Endothelial cell of umbilical vein (primary cell): Measurements from ENCODE around the gene AZU1. TPM values are rescaled to one million over a fixed set of nuclear protein-coding genes. Genes with fewer than 3 reads are reported as not detected.
A peak's percentile ranks its signal among the peaks of the same experiment; 100 is the strongest.

Experiments used
- BruUV-seq: library from RNA; stranded (reverse); fragments of 400-500 nt; replicated peaks from 2 replicates; lab custom pipeline; 2021; lab: Mats Ljungman, UMichigan
- CTCF ChIA-PET: fragments of 300-600, 350-600 bp; sonication (Branson Sonifier 250); formaldehyde crosslinking; loops from one replicate; lab custom pipeline; 2021; ENCODE audit warnings: antibody characterized with exemption, inconsistent platforms; lab: Charles Lee
- POLR2A ChIA-PET: fragments of 300-600, 350-600 bp; sonication (Branson Sonifier 250); formaldehyde crosslinking; loops from one replicate; lab custom pipeline; 2021; ENCODE audit warnings: antibody characterized with exemption, inconsistent platforms; lab: Charles Lee
- DNase-seq: peaks from one replicate; pipeline ENCODE4 v3.0.0-alpha.2; 2011; ENCODE audit warnings: low read depth, low spot score
- FAIRE-seq: peaks from 2 replicates; lab custom pipeline; 2011; peaks lifted over from hg19 to GRCh38; lab: Jason Lieb, UNC
- H2AFZ ChIP-seq: 2 replicates; pipeline ENCODE4 v1.6.0; 2012; ENCODE audit warnings: low read depth, low read length, control low read depth, inconsistent platforms
- H3K27ac ChIP-seq: 2 replicates; pipeline ENCODE4 v1.5.1; 2011; ENCODE audit warnings: low read depth, mild to moderate bottlenecking, control low read depth, low read length, moderate library complexity; ENCODE audit not compliant: insufficient read depth
- H3K27me3 ChIP-seq, 2 experiments: 2 replicates each; pipeline versions ENCODE4 v1.6.0 to v1.6.1; 2011; ENCODE audit warnings: low read length in 2 of 2, mixed read lengths in 1 of 2; ENCODE audit not compliant: control insufficient read depth in 2 of 2, insufficient read depth in 2 of 2
- H3K36me3 ChIP-seq, 2 experiments: 2 replicates in 1 of 2; 3 replicates in 1 of 2; pipeline ENCODE4 v1.5.1; 2011; ENCODE audit warnings: low read length in 2 of 2, mild to moderate bottlenecking in 1 of 2, moderate library complexity in 1 of 2; ENCODE audit not compliant: control insufficient read depth in 2 of 2, insufficient read depth in 2 of 2; ENCODE audit errors: extremely low read depth in 1 of 2
- H3K4me1 ChIP-seq: 3 replicates; pipeline ENCODE4 v1.5.1; 2011; ENCODE audit warnings: mild to moderate bottlenecking, low read length; ENCODE audit not compliant: control insufficient read depth, insufficient read depth; ENCODE audit errors: extremely low read depth
- H3K4me2 ChIP-seq: 2 replicates; pipeline ENCODE4 v1.6.1; 2011; ENCODE audit warnings: low read length, control low read depth, mixed read lengths; ENCODE audit not compliant: insufficient read depth
- H3K4me3 ChIP-seq, 3 experiments: fragments of 200-600 bp in 1 of 3; sonication (generic), shearing (Covaris generic) in 1 of 3; replicated peaks in 1 of 3; 2 replicates each; pipeline ENCODE4 v1.5.1; 2011 to 2016; ENCODE audit warnings: control low read depth in 3 of 3, low read length in 3 of 3, mild to moderate bottlenecking in 2 of 3, inconsistent platforms in 1 of 3, low read depth in 1 of 3, moderate library complexity in 1 of 3; ENCODE audit not compliant: insufficient read depth in 1 of 3
- H3K79me2 ChIP-seq: 2 replicates; pipeline ENCODE4 v1.6.0; 2012; ENCODE audit warnings: low read length, inconsistent platforms; ENCODE audit not compliant: control insufficient read depth, insufficient read depth
- H3K9ac ChIP-seq: replicated peaks from 2 replicates; pipeline ENCODE3; 2011; ENCODE audit warnings: low read length, control low read depth; ENCODE audit not compliant: insufficient read depth; ENCODE audit errors: extremely low read depth
- H3K9me1 ChIP-seq: replicated peaks from 3 replicates; pipeline ENCODE4 v1.6.0; 2011; ENCODE audit warnings: mild to moderate bottlenecking, low read length; ENCODE audit not compliant: control insufficient read depth, insufficient read depth; ENCODE audit errors: extremely low read depth
- H3K9me3 ChIP-seq: replicated peaks from 2 replicates; pipeline ENCODE4 v1.5.1; 2012; ENCODE audit warnings: low read length, inconsistent platforms; ENCODE audit not compliant: control insufficient read depth, insufficient read depth
- H4K20me1 ChIP-seq: replicated peaks from 2 replicates; pipeline ENCODE3; 2011; ENCODE audit warnings: mild to moderate bottlenecking, low read length; ENCODE audit not compliant: control insufficient read depth, insufficient read depth; ENCODE audit errors: extremely low read depth
- EZH2 ChIP-seq: IDR thresholded peaks from 2 replicates; pipeline ENCODE4 v1.6.1; 2012; ENCODE audit warnings: borderline replicate concordance, low read depth, mild to moderate bottlenecking, moderate library complexity, low read length, inconsistent platforms; ENCODE audit not compliant: severe bottlenecking
- MAX ChIP-seq: IDR thresholded peaks from 2 replicates; pipeline ENCODE4 v1.6.1; 2011; ENCODE audit not compliant: insufficient read depth, insufficient read length
- POLR2A ChIP-seq: IDR thresholded peaks from 2 replicates; pipeline ENCODE4 v1.6.1; 2012; ENCODE audit warnings: low read depth, mild to moderate bottlenecking, control low read depth, low read length
- dilution Hi-C: fragments of 300-500 bp; cut with MboI; formaldehyde crosslinking; loops from one replicate; pipeline ENCODE4 v1.15.0; 2019; ENCODE audit warnings: low sequenced_read_pairs; ENCODE audit not compliant: extremely low pct_ligation_motif_present
- intact Hi-C: fragments of 100-400 bp; cut with micrococcal nuclease; formaldehyde crosslinking; loops from one replicate; pipeline ENCODE4 v1.10.0; 2022
- polyA plus RNA-seq, 4 experiments: library from polyadenylated mRNA; depleted of rRNA in 3 of 4; stranded (reverse) in 3 of 4; unstranded in 1 of 4; fragments of >200 nt; gene quantifications; 2 replicates each; pipeline versions ENCODE4 v1.2.1 to v1.2.3, GENCODE V29; 2011 to 2012; ENCODE audit warnings: missing spikeins in 1 of 4
- total RNA-seq: library from RNA; stranded (reverse); gene quantifications from 2 replicates; pipeline ENCODE4 v1.2.3, GENCODE V29; 2021

Gene AZU1
- total and polyA plus RNA-seq, 2 donors (not counting 3 experiments of a cell fraction or from before 2014, with no cell fraction given) = 0.12 TPM; not detected in 1

- no peak overlapping the region for H3K27ac ChIP-seq
- CTCF ChIA-PET = no interaction called here
- dilution Hi-C loops = no loop called here
Observed at GRCh38 chr19:821231-821824, 6.3 kb upstream of the AZU1 start.

DNA sequence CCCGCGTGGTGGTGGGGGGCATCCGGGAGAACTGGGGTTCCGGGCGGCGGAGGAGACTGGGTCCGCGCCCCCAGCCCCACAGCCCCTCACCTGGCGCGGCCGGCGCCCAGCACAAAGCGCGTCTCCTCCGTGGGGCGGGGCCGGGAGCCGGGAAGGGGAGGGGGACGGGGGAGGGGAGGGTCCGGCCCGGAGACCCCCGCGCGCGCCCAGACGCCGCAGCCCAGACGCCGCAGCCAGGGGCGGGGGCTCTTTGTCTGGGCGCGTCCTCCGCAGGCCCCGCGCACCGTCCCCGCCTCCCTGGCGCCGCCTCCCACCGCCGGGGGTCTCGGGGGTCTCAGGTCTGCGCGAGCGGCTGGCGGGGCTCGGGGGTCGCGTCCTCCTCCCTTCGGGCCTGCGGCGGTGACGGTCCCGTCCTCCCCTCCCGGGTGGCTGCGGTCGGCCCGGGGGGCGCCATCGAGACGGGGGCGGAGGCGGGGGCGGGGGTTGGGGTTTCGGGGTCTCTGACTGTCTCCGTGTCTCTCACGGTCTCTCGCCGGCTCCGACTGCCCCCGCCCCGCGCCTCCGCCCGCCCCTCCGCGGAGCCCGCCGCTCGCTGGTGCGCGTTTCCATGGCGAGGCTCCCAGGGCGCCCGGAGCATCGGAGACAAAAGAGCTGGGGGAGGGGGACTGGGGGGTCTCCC lies 5.7 kb upstream of the AZU1 start, which contains the start of gene PLPPR3:
Gene PLPPR3, minus strand, starts transcription at position 131 of the 679 bp plus-strand sequence. CDS start 396 bp downstream, outside the sequence.
- TF ChIP-seq EZH2 (peak; percentile 78), MAX (no peak)
- intact Hi-C loops = no loop called here
- no peaks in the 10 kb centered on the region for H3K9me3 ChIP-seq
- no peak within 1 kb of the TSS for H3K4me2 ChIP-seq
- dilution Hi-C loops = no loop called here
- H4K20me1 ChIP-seq = no peaks in the 10 kb centered on the region
- no peaks in the 10 kb centered on the region for H3K79me2 ChIP-seq
- no TSS peak for BruUV-seq
- H3K27me3 ChIP-seq = no peaks in the 10 kb centered on the region
- H3K4me3 ChIP-seq = peak within 1 kb of the TSS in 1 of 3 experiments; percentile 21
- H2AFZ ChIP-seq = no peak within 1 kb of the TSS
- H3K9me1 ChIP-seq = no peaks in the 10 kb centered on the region
- ChIA-PET CTCF (no interaction called here), POLR2A (no interaction called here)
- H3K27ac ChIP-seq = no peak within 1 kb of the TSS
- H3K4me1 ChIP-seq = no peaks in the 10 kb centered on the region
- H3K36me3 ChIP-seq = no peaks in the 10 kb centered on the region
- DNase-seq (no peak), FAIRE-seq (no peak)
- no peak within 1 kb of the TSS for H3K9ac ChIP-seq

More at GRCh38 chr19:821231-821824, 6.3 kb upstream of the AZU1 start:
- H4K20me1 ChIP-seq = no peaks in the 10 kb centered on the region
- BruUV-seq = no TSS peak
- H3K27me3 ChIP-seq = no peaks in the 10 kb centered on the region
- H3K9me1 ChIP-seq = no peaks in the 10 kb centered on the region
- H3K4me2 ChIP-seq = no peak overlapping the region
- H2AFZ ChIP-seq = no peak overlapping the region
- H3K9me3 ChIP-seq = no peaks in the 10 kb centered on the region
- TF ChIP-seq EZH2 = peak; percentile 50
- TF ChIP-seq POLR2A = no peak
- H3K36me3 ChIP-seq = no peaks in the 10 kb centered on the region
- no peak for FAIRE-seq
- H3K4me1 ChIP-seq = no peaks in the 10 kb centered on the region
- H3K4me3 ChIP-seq = peak overlapping the region in 1 of 3 experiments; percentile 21
- intact Hi-C loops = no loop called here
- POLR2A ChIA-PET = no interaction called here
- H3K79me2 ChIP-seq = no peaks in the 10 kb centered on the region
- no peak for DNase-seq
- no peak overlapping the region for H3K9ac ChIP-seq
